ENCODE results near the gene SAXO1. TPM values are rescaled to one million over a fixed set of nuclear protein-coding genes. Genes with fewer than 3 reads are reported as not detected.
"Not testable (repeated sequence)": the region's sequence is repeated elsewhere in the genome, so short reads cannot be mapped to it uniquely, and the experiment has no call there.

Gene SAXO1
- total RNA-seq, 4 donors from 2014 or later: 0.39 TPM; not detected in 3

- TF ChIP-seq POLR2AphosphoS5 (IDR thresholded peaks at IDR 0.05) (no peak), CTCF (IDR thresholded peaks at IDR 0.05) (no peak), EP300 (IDR thresholded peaks at IDR 0.05) (no peak), POLR2A (IDR thresholded peaks at IDR 0.05) (no peak)
- 100% methylated on average over 2 of the region's 2 CpGs for WGBS, 2 donors (ENCODE audit: low coverage in 1 of 2)
- no peak overlapping the region for H3K4me3 ChIP-seq
- H3K36me3 ChIP-seq: no peaks in the 10 kb centered on the region
- ATAC-seq: no peak
- no peaks in the 10 kb centered on the region for H3K4me1 ChIP-seq
- no peak overlapping the region for H3K27ac ChIP-seq
- no peaks in the 10 kb centered on the region for H3K27me3 ChIP-seq
- no peaks in the 10 kb centered on the region for H3K9me3 ChIP-seq
Measured at GRCh38 chr9:19022206-19022605, 10.8 kb downstream of the SAXO1 start.

- not testable (repeated sequence) for H3K36me3 ChIP-seq, H3K27me3 ChIP-seq, H3K4me1 ChIP-seq, H3K9me3 ChIP-seq, ATAC-seq, H3K4me3 ChIP-seq, H3K27ac ChIP-seq
- WGBS, 2 donors (ENCODE audit: low coverage in 1 of 2): 50 to 100% methylated on average over 1 of the region's 2 CpGs
Measured at GRCh38 chr9:19021649-19022048, 11.4 kb downstream of the SAXO1 start.

GRCh38 chr9:19020886-19021455 lies 12.0 kb downstream of the SAXO1 start:
- TF ChIP-seq CTCF (IDR thresholded peaks at IDR 0.05) (no peak), POLR2AphosphoS5 (IDR thresholded peaks at IDR 0.05) (no peak), POLR2A (IDR thresholded peaks at IDR 0.05) (no peak), EP300 (IDR thresholded peaks at IDR 0.05) (no peak)
- H3K4me3 ChIP-seq: no peak overlapping the region
- ATAC-seq: no peak
- WGBS, 2 donors (ENCODE audit: low coverage in 1 of 2): 53 to 94% methylated on average over 3 of the region's 3 CpGs
- H3K27me3 ChIP-seq: no peaks in the 10 kb centered on the region
- no peaks in the 10 kb centered on the region for H3K9me3 ChIP-seq
- H3K27ac ChIP-seq: no peak overlapping the region
- no peaks in the 10 kb centered on the region for H3K4me1 ChIP-seq
- H3K36me3 ChIP-seq: no peaks in the 10 kb centered on the region

- Histone ChIP-seq H3K27ac (no peak overlapping the region), H3K27me3 (no peaks in the 10 kb centered on the region), H3K9me3 (no peaks in the 10 kb centered on the region), H3K36me3 (no peaks in the 10 kb centered on the region), H3K4me3 (no peak overlapping the region), H3K4me1 (peaks cover 0 to under 1% (median 0%) of the 10 kb centered on the region in 3 donors)
- 38 to 45% methylated on average over 1 to 4 of the region's 4 CpGs for WGBS, 2 donors (ENCODE audit: low coverage in 1 of 2)
- no peak for TF ChIP-seq POLR2A (IDR thresholded peaks at IDR 0.05)
- no peak for TF ChIP-seq CTCF (IDR thresholded peaks at IDR 0.05)
- TF ChIP-seq POLR2AphosphoS5 (IDR thresholded peaks at IDR 0.05): no peak
- TF ChIP-seq EP300 (IDR thresholded peaks at IDR 0.05): no peak
- ATAC-seq: no peak
Measured at GRCh38 chr9:19018201-19018600, 14.8 kb downstream of the SAXO1 start.

GRCh38 chr9:19009391-19009965 lies 23.5 kb downstream of the SAXO1 start:
- H3K27ac ChIP-seq: no peak overlapping the region
- no peak for TF ChIP-seq POLR2A (IDR thresholded peaks at IDR 0.05)
- TF ChIP-seq EP300 (IDR thresholded peaks at IDR 0.05): no peak
- TF ChIP-seq CTCF (IDR thresholded peaks at IDR 0.05): no peak
- no peak for TF ChIP-seq POLR2AphosphoS5 (IDR thresholded peaks at IDR 0.05)
- H3K4me1 ChIP-seq: peaks cover 0 to 11% (median 2%) of the 10 kb centered on the region in 3 donors
- H3K27me3 ChIP-seq: no peaks in the 10 kb centered on the region
- no peak overlapping the region for H3K4me3 ChIP-seq
- WGBS, 2 donors (ENCODE audit: low coverage in 1 of 2): 65 to 68% methylated on average over 4 to 5 of the region's 5 CpGs
- ATAC-seq: no peak
- H3K9me3 ChIP-seq: no peaks in the 10 kb centered on the region
- no peaks in the 10 kb centered on the region for H3K36me3 ChIP-seq

All from gastroesophageal sphincter (tissue), 4 donors.